ENCODE results near the gene TRIP6. TPM values are rescaled to one million over a fixed set of nuclear protein-coding genes. Genes with fewer than 3 reads are reported as not detected.
"Not testable (repeated sequence)": the region's sequence is repeated elsewhere in the genome, so short reads cannot be mapped to it uniquely, and the experiment has no call there.

TRIP6 gene
- total RNA-seq, 1 donor from 2014 or later, result 25.6 TPM

DNA sequence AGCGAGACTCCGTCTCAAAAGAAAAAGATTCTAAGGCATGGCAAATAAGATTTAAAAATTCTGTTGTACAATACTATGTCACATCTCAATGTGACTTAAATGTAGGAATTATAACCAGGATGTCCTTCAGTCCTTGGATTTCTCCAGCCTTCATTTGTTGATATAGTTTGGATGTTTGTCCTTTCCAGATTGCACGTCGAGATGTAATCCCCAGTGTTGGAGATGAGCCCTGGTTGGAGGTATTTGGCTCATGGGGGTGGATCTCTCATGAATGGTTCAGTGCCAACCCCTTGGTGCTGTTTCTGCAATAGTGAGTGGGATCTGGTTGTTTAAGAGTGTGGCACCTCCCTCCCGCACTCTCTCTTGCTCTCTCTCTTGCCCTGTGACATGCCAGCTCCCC, 41.3 kb downstream of the TRIP6 start:
- Histone ChIP-seq H3K36me3 (ENCODE audit: control insufficient read depth in 3 of 3, insufficient read depth in 3 of 3, low read length in 3 of 3) (no peaks in the 10 kb centered on the region), H3K9me3 (ENCODE audit: control insufficient read depth in 3 of 3, low read length in 3 of 3) (peaks cover 0 to 4% (median 0%) of the 10 kb centered on the region in 3 donors), H3K4me1 (ENCODE audit: control insufficient read depth in 3 of 3, insufficient read depth in 3 of 3, low read length in 3 of 3) (no peaks in the 10 kb centered on the region), H3K9ac (ENCODE audit: low read depth in 1 of 3, low read length in 3 of 3) (no peak overlapping the region), H3K4me3 (ENCODE audit: low read length in 3 of 3) (no peak overlapping the region), H3K27me3 (ENCODE audit: control insufficient read depth in 3 of 3, insufficient read depth in 3 of 3, low read length in 3 of 3) (no peaks in the 10 kb centered on the region), H3K27ac (ENCODE audit: low read depth, low read length) (no peak overlapping the region)

DNA sequence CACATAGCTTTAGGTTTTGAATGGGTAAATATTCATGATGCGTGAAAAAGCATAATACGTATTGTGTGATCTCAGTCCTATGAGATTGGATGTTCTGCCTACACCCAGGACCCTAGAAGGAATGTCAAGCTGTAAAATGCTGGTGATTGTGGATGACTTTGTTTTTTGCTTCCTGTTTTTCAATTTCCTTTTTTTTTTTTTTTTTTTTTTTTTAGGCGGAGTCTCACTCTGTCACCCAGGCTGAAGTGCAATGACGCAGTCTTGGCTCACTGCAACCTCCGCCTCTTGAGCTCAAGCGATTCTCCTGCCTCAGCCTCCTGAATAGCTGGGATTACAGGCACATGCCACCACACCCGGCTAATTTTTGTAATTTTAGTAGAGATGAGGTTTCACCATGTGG, 43.3 kb downstream of the TRIP6 start:
- not testable (repeated sequence) for H3K27ac ChIP-seq (ENCODE audit: low read depth, low read length); H3K9ac ChIP-seq (ENCODE audit: low read depth in 1 of 3, low read length in 3 of 3); H3K36me3 ChIP-seq (ENCODE audit: control insufficient read depth in 3 of 3, insufficient read depth in 3 of 3, low read length in 3 of 3); H3K4me3 ChIP-seq (ENCODE audit: low read length in 3 of 3); H3K27me3 ChIP-seq (ENCODE audit: control insufficient read depth in 3 of 3, insufficient read depth in 3 of 3, low read length in 3 of 3); H3K9me3 ChIP-seq (ENCODE audit: control insufficient read depth in 3 of 3, low read length in 3 of 3); H3K4me1 ChIP-seq (ENCODE audit: control insufficient read depth in 3 of 3, insufficient read depth in 3 of 3, low read length in 3 of 3)

DNA sequence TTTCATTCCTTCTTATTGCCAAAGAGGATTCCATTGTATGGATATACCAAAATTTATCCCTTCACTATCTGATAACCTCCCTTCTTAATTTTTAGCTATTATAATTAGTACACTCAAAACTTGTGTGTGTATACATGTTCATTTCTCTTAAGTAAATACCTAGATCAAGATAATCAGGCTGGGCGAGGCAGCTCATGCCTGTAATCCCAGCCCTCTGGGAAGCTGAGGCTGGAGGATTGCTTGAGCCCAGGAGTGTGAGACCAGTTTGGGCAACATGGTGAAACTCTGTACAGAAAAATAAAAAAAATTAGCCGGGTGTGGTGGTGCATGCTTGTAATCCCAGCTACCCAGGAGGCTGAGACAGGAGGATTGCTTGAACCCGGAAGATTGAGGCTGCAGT, 44.3 kb downstream of the TRIP6 start:
- Histone ChIP-seq H3K27me3 (ENCODE audit: control insufficient read depth in 3 of 3, insufficient read depth in 3 of 3, low read length in 3 of 3) (no peaks in the 10 kb centered on the region), H3K36me3 (ENCODE audit: control insufficient read depth in 3 of 3, insufficient read depth in 3 of 3, low read length in 3 of 3) (no peaks in the 10 kb centered on the region), H3K27ac (ENCODE audit: low read depth, low read length) (no peak overlapping the region), H3K9ac (ENCODE audit: low read depth in 1 of 3, low read length in 3 of 3) (no peak overlapping the region), H3K9me3 (ENCODE audit: control insufficient read depth in 3 of 3, low read length in 3 of 3) (peaks cover 0 to 4% (median 0%) of the 10 kb centered on the region in 3 donors), H3K4me1 (ENCODE audit: control insufficient read depth in 3 of 3, insufficient read depth in 3 of 3, low read length in 3 of 3) (peaks cover 0 to 3% (median 2%) of the 10 kb centered on the region in 3 donors), H3K4me3 (ENCODE audit: low read length in 3 of 3) (no peak overlapping the region)

DNA sequence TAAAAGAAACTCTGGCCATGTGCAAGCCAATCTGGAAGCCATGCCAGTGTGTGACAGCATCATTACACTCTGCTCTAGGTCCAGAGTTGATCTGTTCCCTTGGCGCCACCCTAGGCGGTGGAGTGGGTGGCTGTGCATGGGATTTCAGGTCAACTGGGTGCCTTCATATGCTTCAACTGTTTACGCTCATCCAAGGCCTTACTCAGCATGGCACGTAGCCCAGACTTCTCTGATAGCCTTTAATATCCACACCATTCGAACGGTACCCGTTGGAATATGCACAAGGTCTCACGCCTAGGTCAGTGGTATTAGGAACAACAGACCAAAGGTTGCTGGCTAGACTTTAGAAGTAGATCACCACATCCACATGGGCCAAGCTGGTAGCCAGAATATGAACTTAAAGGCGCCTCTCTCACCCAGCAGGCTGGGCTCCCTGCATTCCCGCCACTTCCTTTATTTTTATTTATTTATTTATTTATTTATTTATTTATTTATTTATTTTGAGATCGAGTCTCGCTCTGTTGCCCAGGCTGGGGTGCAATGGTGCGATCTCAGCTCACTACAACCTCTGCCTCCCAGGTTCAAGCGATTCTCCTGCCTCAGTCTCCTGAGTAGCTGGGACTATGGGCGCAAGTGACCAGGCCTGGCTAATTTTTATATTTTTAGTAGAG, 47.2 kb downstream of the TRIP6 start:
- H3K9ac ChIP-seq (ENCODE audit: low read depth in 1 of 3, low read length in 3 of 3), result no peak overlapping the region
- H3K4me1 ChIP-seq (ENCODE audit: control insufficient read depth in 3 of 3, insufficient read depth in 3 of 3, low read length in 3 of 3), result peaks cover 0 to 3% (median 2%) of the 10 kb centered on the region in 3 donors
- no peak overlapping the region for H3K27ac ChIP-seq (ENCODE audit: low read depth, low read length)
- no peaks in the 10 kb centered on the region for H3K9me3 ChIP-seq (ENCODE audit: control insufficient read depth in 3 of 3, low read length in 3 of 3)
- no peaks in the 10 kb centered on the region for H3K27me3 ChIP-seq (ENCODE audit: control insufficient read depth in 3 of 3, insufficient read depth in 3 of 3, low read length in 3 of 3)
- no peak overlapping the region for H3K4me3 ChIP-seq (ENCODE audit: low read length in 3 of 3)
- H3K36me3 ChIP-seq (ENCODE audit: control insufficient read depth in 3 of 3, insufficient read depth in 3 of 3, low read length in 3 of 3), result no peaks in the 10 kb centered on the region

DNA sequence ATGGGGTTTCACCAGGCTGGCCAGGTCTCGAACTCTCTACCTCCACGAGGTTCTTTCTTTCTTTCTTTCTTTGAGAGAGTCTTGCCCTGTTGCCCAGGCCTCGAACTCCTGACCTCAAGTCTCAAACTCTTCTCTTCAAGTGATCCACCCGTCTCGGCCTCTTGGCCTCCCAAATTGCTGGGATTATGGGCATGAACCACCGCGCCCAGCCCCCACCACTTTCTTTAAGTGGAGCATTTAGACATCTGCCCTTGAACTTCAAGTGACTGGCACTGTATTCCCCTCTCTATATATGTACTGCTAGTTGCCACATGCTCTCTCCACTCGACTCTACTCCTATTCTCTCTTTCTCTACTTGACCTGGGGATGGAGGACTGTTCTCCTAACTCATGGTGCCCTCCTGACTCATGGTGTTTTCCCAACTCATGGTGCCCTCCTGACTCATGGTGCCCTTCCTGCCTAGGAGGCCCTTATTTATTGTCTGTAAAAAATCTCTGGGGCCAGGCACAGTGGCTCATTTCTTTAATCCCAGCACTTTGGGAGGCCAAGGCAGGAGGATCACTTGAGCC, 47.8 kb downstream of the TRIP6 start:
- H3K4me1 ChIP-seq (ENCODE audit: control insufficient read depth in 3 of 3, insufficient read depth in 3 of 3, low read length in 3 of 3), result peaks cover 0 to 3% (median 2%) of the 10 kb centered on the region in 3 donors
- no peak overlapping the region for H3K27ac ChIP-seq (ENCODE audit: low read depth, low read length)
- H3K27me3 ChIP-seq (ENCODE audit: control insufficient read depth in 3 of 3, insufficient read depth in 3 of 3, low read length in 3 of 3), result no peaks in the 10 kb centered on the region
- no peaks in the 10 kb centered on the region for H3K9me3 ChIP-seq (ENCODE audit: control insufficient read depth in 3 of 3, low read length in 3 of 3)
- H3K9ac ChIP-seq (ENCODE audit: low read depth in 1 of 3, low read length in 3 of 3), result no peak overlapping the region
- no peak overlapping the region for H3K4me3 ChIP-seq (ENCODE audit: low read length in 3 of 3)
- H3K36me3 ChIP-seq (ENCODE audit: control insufficient read depth in 3 of 3, insufficient read depth in 3 of 3, low read length in 3 of 3), result no peaks in the 10 kb centered on the region

DNA sequence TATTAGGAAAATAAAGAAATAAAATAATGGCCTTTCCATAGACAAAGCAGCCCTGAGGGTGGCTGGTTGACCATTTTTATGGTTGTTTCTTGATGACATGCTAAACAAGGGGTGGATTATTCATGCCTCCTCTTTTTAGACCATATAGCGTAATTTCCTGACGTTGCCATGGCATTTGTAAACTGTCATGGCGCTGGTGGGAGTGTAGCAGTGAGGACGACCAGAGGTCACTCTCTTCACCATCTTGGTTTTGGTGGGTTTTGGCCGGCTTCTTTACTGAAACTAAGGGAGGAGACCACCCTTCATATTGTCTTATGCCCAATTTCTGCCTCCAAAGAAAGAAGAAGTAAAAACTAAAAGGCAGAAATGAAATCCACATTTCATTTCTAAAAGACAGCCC, 52.1 kb downstream of the TRIP6 start:
- H3K9ac ChIP-seq (ENCODE audit: low read depth in 1 of 3, low read length in 3 of 3); H3K27me3 ChIP-seq (ENCODE audit: control insufficient read depth in 3 of 3, insufficient read depth in 3 of 3, low read length in 3 of 3); H3K36me3 ChIP-seq (ENCODE audit: control insufficient read depth in 3 of 3, insufficient read depth in 3 of 3, low read length in 3 of 3); H3K4me3 ChIP-seq (ENCODE audit: low read length in 3 of 3); H3K9me3 ChIP-seq (ENCODE audit: control insufficient read depth in 3 of 3, low read length in 3 of 3); H3K27ac ChIP-seq (ENCODE audit: low read depth, low read length); H3K4me1 ChIP-seq (ENCODE audit: control insufficient read depth in 3 of 3, insufficient read depth in 3 of 3, low read length in 3 of 3): not testable (repeated sequence)

DNA sequence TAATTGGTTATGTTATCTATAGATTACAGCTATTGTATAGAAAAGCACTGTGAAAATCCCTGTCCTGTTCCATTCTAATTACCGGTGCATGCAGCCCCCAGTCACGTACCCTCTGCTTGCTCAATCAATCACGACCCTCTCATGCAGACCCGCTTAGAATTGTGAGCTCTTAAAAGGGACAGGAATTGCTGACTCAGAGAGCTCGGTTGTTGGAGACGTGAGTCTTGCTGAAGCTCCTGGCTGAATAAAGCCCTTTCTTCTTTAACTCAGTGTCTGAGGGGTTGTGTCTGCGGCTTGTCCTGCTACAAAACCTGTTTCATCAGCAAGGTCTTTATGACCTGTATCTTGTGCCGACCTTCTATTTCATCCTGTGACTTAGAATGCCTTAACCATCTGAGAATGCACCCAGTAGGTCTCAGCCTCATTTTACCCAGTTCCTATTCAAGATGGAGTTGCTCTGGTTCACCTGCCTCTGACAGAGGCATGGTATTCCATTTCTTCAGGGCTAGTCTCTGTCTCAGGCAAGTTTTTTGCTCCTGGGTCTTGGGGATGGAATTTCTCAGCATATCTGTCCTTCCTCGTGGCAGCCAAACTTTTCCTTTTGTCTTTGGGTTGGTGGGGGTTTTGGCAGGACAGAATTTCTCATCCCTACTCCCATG, 52.7 kb downstream of the TRIP6 start:
- H3K9ac ChIP-seq (ENCODE audit: low read depth in 1 of 3, low read length in 3 of 3); H3K4me1 ChIP-seq (ENCODE audit: control insufficient read depth in 3 of 3, insufficient read depth in 3 of 3, low read length in 3 of 3); H3K4me3 ChIP-seq (ENCODE audit: low read length in 3 of 3); H3K27me3 ChIP-seq (ENCODE audit: control insufficient read depth in 3 of 3, insufficient read depth in 3 of 3, low read length in 3 of 3); H3K9me3 ChIP-seq (ENCODE audit: control insufficient read depth in 3 of 3, low read length in 3 of 3); H3K27ac ChIP-seq (ENCODE audit: low read depth, low read length); H3K36me3 ChIP-seq (ENCODE audit: control insufficient read depth in 3 of 3, insufficient read depth in 3 of 3, low read length in 3 of 3): not testable (repeated sequence)

DNA sequence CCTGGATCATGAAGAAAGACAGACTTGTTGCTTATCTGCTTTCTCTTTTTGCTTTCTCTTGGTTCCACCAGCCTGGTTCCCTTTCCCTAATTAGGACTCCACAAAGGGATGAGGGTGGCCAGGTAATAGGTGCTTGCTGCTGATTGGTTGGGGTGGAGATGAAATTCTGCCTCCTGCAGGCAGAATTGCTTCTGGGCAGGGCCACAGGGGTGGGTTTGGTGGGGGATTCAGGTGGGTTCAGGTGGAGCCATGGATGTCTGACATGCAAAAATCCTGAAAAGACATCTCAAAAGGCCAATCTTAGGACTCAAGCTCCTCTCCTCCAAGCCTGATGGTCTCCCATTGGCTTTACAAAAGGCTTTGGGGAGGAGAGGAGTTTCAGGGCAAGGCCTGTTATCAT, 53.9 kb downstream of the TRIP6 start:
- Histone ChIP-seq H3K4me3 (ENCODE audit: low read length in 3 of 3) (no peak overlapping the region), H3K36me3 (ENCODE audit: control insufficient read depth in 3 of 3, insufficient read depth in 3 of 3, low read length in 3 of 3) (no peaks in the 10 kb centered on the region), H3K9me3 (ENCODE audit: control insufficient read depth in 3 of 3, low read length in 3 of 3) (no peaks in the 10 kb centered on the region), H3K27ac (ENCODE audit: low read depth, low read length) (no peak overlapping the region), H3K27me3 (ENCODE audit: control insufficient read depth in 3 of 3, insufficient read depth in 3 of 3, low read length in 3 of 3) (no peaks in the 10 kb centered on the region), H3K9ac (ENCODE audit: low read depth in 1 of 3, low read length in 3 of 3) (no peak overlapping the region), H3K4me1 (ENCODE audit: control insufficient read depth in 3 of 3, insufficient read depth in 3 of 3, low read length in 3 of 3) (peaks cover 0 to 3% (median 2%) of the 10 kb centered on the region in 3 donors)

Small RNAs within 50 kb of the gene (small RNA-seq; reads per million reads assigned to genes)
- gene RN7SL549P, result not detected
- not detected for gene RN7SL750P

Other genes with a start within 250 kb of the TRIP6 start
- gene TFR2, start 225.8 kb upstream of the TRIP6 start, total RNA-seq, result 1.0 TPM
- not detected for gene ACTL6B, start 210.9 kb upstream of the TRIP6 start, total RNA-seq
- gene GNB2, start 193.6 kb upstream of the TRIP6 start, total RNA-seq, result 48.5 TPM
- gene GIGYF1, start 173.1 kb upstream of the TRIP6 start, total RNA-seq, result 12.0 TPM
- 27.7 TPM for gene POP7, start 161.3 kb upstream of the TRIP6 start, total RNA-seq
- not detected for gene EPO, start 146.9 kb upstream of the TRIP6 start, total RNA-seq
- gene ZAN, start 133.8 kb upstream of the TRIP6 start, total RNA-seq, result not detected
- gene EPHB4, start 39.9 kb upstream of the TRIP6 start, total RNA-seq, result 72.5 TPM
- 24.5 TPM for gene SLC12A9, start 14.7 kb upstream of the TRIP6 start, total RNA-seq
- 25.1 TPM for gene SRRT, start 7.7 kb downstream of the TRIP6 start, total RNA-seq
- gene UFSP1, start 22.3 kb downstream of the TRIP6 start, total RNA-seq, result 5.7 TPM
- gene ACHE, start 28.5 kb downstream of the TRIP6 start, total RNA-seq, result 36.0 TPM
- gene MUC3A, start 82.1 kb downstream of the TRIP6 start, total RNA-seq, result not detected
- gene MUC12, start 102.2 kb downstream of the TRIP6 start, total RNA-seq, result not detected
- not detected for gene MUC17, start 152.7 kb downstream of the TRIP6 start, total RNA-seq
- gene TRIM56, start 218.1 kb downstream of the TRIP6 start, total RNA-seq, result 6.3 TPM

Measured in skeletal muscle tissue (tissue), 5 donors.